NCI-H345 treated with DMSO at 0.1 percent for 48 hours (cell line): Measurements from ENCODE around the gene EEF1AKMT3.

Experiments used
- DNase-seq: peaks from one replicate; lab custom pipeline; 2025; ENCODE audit not compliant: unreplicated experiment; lab: John Stamatoyannopoulos, UW

The EEF1AKMT3 gene

GRCh38 chr12:57735198-57735855, 37.1 kb upstream of the EEF1AKMT3 start:
- DNase-seq, result no peak

GRCh38 chr12:57735952-57736740, 36.3 kb upstream of the EEF1AKMT3 start:
- DNase-seq, result no peak

GRCh38 chr12:57736741-57737466, 35.5 kb upstream of the EEF1AKMT3 start:
- DNase-seq, result no peak

DNA sequence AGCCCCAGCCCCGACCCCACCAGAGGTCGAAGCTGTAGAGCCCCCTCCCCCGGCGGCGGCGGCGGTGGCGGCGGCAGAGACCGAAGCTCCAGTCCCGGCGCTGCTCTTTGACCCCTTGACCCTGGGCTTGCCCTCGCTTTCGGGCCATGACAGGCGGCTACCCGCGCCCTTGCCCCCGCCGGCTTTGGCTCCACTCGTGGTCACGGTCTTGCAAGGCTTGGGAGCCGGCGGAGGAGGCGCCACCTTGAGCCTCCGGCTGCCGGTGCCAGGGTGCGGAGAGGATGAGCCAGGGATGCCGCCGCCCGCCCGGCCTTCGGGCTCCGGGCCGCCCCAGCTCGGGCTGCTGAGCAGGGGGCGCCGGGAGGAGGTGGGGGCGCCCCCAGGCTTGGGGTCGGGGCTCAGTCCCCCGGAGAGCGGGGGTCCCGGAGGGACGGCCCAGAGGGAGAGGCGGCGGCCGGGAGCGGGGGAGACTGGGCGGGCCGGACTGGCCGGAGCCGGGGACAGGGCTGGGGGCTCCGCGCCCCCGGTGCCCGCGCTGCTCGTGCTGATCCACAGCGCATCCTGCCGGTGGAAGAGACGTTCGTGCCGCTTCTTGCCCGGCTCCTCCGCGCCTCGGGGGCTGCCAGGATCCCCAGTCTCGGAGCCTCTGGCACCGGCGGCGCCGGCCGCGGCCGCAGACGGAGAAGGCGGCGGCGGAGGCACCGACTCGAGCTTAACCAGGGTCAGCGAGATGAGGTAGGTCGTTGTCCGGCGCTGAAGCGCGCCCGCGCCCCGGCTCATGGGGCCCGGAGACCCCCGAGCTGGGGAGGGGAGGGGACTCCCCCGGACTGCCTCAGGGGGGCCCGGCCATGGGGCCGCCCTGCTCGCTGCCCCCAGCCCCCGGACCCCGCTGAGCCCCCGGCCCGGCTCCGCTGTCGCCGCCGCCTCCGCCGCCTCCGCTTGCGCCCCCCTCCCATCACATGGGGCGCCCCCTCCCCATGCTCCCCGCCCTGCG, 34.6 kb upstream of the EEF1AKMT3 start:
- no peak for DNase-seq

GRCh38 chr12:57738661-57739237, 33.7 kb upstream of the EEF1AKMT3 start, which contains the start of gene AGAP2:
AGAP2 (minus strand) TSS chr12:57738742; CDS start chr12:57738246, 496 bp downstream.
- peak; percentile 27 for DNase-seq

GRCh38 chr12:57739387-57739786, 33.0 kb upstream of the EEF1AKMT3 start:
- DNase-seq, result no peak

GRCh38 chr12:57739914-57740538, 32.4 kb upstream of the EEF1AKMT3 start:
- DNase-seq, result no peak

DNA sequence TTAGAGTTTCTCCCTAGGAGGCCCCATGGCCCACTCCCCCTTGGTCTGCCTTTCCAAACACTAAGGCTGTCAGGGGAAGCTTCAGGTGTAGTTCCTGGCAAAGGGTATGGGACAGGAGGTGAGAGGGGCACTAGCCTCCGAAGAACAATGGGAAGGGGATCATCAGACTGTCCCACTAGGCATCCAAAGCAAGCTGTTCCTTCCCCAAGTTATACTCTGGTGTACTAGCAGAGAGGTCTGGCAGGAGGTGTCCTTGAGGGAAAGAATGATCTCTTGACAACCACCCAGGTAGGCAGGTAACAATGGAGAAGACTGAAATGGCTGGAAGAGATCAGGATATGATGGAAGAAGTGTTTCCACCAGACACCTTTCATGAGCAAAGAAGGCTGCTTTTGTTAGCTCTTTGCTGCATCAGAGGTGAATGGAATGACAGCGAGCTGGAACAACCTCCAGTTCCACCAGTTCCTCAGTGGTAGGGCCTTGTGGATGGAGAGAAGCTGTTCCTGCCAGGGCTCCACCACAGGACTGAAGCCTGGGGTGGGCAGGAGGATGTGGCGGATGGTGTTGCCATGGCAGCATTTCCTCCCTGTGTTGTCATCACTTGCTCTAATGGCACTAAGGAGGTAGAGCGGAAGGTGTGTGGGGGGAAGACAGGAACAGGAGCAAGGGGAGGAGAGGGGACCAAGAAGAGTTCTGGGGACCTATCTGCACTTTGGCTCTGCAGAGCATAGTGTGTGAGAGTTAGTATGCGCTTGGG, 31.6 kb upstream of the EEF1AKMT3 start:
- DNase-seq, result no peak

DNA sequence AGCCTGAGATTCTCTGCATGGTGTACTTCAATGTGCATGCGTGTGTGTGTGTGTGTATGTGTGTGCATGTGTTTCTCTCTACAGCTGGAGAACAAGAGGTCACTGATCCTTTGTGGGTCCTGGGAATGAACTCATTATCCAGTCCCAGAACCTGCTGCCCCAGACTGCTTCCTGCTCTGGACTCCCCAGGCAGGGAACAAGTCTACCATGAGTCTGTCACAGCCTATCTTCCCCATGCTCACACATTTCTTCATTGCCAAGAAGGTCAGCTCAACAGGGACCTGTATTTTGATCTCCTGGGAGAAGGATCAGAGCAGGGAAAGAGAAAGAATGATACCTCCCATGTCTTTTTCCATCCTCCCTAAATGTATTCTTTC, 31.0 kb upstream of the EEF1AKMT3 start:
- DNase-seq, result no peak

DNA sequence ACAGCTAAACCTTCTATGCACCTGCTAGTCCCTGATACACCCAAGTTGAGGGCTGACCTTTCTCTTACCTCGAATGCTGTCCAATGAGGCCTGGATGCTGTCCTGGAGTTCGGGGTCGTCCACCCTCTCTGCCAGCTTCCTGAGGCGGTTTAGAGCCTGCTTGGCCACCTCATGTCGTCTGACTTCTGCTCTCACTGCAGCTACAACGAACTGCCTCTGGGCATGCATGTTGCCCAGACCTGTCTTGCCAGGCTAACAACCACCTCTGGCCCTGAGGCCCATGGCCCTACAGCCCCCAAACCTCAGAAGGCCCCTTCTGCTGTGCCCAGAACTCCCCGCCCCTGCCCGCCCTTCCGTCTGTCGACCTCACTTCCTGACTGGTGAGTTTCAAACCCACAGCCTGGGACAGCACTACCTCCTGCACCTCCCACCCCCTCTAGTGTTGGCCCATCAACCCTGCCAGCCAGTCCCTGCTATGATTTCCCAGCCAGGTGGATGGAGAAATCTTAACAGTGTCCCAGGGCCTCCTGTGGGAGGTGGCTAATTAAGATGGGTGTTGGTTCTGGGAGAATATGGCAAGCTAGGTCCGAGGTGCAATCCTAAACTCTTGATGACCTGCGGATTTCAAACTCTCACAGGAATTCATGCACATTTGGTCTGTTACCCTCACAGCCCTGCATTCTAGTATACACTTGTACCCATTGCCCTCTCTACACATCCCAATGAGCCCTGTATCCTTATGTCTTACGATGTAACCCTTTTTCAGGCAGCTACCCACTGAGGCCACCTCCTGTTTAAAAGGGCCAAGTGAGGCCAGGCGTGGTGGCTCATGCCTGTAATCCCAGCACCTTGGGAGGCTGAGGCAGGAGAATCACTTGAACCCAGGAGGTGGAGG, 30.3 kb upstream of the EEF1AKMT3 start:
- no peak for DNase-seq

GRCh38 chr12:57743769-57744168, 28.6 kb upstream of the EEF1AKMT3 start:
- no peak for DNase-seq

GRCh38 chr12:57744194-57744776, 28.1 kb upstream of the EEF1AKMT3 start:
- DNase-seq, result no peak

- peak; percentile 97 for DNase-seq
These were observed 27.5 kb upstream of the EEF1AKMT3 start, which contains the start of gene TSPAN31 for GRCh38 chr12:57744777-57745484. TSPAN31 (plus strand) TSS chr12:57745039; CDS start chr12:57745155, 116 bp downstream.

DNA sequence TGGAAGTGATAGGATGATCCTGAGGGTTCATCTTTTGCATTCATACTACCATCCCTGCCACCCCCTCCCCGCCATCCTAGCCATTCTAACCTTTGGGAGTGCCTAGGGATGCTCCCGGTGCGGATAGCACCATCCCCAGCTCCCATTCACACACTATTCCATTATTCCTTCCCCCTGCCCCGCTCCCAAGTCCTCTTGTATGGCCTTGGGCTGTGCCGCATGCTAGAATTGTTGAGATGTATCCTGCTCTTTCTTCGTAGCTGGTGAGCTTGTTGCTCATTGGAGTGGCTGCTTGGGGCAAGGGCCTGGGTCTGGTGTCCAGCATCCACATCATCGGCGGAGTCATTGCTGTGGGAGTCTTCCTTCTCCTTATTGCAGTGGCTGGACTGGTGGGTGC, 26.9 kb upstream of the EEF1AKMT3 start:
- DNase-seq, result no peak

DNA sequence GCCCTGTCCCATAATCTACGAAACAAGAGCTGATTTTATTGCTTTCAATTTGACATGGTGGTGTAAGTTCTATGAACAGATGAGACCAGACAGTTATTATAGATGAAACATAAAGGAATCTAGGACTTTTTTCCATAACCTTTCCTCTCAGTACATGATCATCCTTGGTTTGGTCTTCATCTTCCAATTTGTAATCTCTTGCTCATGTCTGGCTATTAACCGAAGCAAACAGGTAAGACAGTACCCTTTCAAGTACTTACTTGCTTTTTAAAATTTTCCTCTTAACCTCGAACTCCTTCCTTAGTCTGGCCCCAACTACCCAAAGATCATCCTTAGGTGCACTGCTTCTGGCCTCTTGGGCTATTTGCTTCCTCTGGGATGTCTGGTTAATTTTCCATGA, 26.4 kb upstream of the EEF1AKMT3 start:
- no peak for DNase-seq

DNA sequence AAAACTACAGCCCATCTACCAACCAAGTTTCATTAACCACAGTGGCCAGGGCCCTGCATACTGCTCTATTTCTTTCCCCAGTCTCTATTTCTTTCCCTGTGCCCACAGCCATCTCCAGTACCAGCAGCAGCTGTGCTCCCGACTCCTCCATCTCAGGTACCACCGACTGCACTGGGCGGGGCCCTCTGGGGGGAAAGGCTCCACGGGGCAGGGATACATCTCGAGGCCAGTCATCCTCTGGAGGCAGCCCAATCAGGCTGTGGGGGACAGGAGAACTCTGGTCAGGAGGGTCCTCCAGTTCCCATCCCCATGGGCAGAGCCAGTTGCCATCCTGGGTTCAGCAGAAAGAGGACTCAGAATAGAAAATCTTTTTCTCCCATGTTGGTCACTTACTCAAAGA, 23.4 kb upstream of the EEF1AKMT3 start:
- no peak for DNase-seq
